ENCODE results near the gene PON2. TPM values are rescaled to one million over a fixed set of nuclear protein-coding genes. Genes with fewer than 3 reads are reported as not detected.

The PON2 gene
- total and polyA plus RNA-seq, 8 donors: 10.5 to 48.3 (median 20.9) TPM

DNA sequence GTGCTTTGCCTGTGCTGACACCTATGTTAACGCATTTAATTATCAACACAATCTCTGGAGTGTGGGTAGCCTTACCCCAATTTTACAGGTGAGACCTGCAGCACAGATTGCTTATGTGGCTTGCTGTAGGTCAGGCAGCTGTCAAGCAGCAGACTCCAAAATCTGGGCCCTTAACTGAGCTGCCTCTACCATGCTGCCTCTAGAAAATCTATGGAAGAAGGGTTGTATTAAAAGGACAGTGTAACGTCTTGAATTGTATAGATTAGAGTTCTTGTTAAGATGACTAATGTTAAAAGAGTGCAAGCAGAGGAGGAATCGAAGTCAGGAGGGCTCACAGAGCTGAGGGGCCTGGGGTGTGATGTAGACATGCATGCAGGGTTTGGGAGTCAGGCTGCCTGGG, 37.4 kb downstream of the PON2 start:
- TF ChIP-seq, protein P1, sequence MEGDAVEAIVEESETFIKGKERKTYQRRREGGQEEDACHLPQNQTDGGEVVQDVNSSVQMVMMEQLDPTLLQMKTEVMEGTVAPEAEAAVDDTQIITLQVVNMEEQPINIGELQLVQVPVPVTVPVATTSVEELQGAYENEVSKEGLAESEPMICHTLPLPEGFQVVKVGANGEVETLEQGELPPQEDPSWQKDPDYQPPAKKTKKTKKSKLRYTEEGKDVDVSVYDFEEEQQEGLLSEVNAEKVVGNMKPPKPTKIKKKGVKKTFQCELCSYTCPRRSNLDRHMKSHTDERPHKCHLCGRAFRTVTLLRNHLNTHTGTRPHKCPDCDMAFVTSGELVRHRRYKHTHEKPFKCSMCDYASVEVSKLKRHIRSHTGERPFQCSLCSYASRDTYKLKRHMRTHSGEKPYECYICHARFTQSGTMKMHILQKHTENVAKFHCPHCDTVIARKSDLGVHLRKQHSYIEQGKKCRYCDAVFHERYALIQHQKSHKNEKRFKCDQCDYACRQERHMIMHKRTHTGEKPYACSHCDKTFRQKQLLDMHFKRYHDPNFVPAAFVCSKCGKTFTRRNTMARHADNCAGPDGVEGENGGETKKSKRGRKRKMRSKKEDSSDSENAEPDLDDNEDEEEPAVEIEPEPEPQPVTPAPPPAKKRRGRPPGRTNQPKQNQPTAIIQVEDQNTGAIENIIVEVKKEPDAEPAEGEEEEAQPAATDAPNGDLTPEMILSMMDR (IDR thresholded peaks at IDR 0.05): no peak
- peak in 2 of 4 donors; percentile 3 to 6 for ATAC-seq
- no peaks in the 10 kb centered on the region for H3K9me3 ChIP-seq

DNA sequence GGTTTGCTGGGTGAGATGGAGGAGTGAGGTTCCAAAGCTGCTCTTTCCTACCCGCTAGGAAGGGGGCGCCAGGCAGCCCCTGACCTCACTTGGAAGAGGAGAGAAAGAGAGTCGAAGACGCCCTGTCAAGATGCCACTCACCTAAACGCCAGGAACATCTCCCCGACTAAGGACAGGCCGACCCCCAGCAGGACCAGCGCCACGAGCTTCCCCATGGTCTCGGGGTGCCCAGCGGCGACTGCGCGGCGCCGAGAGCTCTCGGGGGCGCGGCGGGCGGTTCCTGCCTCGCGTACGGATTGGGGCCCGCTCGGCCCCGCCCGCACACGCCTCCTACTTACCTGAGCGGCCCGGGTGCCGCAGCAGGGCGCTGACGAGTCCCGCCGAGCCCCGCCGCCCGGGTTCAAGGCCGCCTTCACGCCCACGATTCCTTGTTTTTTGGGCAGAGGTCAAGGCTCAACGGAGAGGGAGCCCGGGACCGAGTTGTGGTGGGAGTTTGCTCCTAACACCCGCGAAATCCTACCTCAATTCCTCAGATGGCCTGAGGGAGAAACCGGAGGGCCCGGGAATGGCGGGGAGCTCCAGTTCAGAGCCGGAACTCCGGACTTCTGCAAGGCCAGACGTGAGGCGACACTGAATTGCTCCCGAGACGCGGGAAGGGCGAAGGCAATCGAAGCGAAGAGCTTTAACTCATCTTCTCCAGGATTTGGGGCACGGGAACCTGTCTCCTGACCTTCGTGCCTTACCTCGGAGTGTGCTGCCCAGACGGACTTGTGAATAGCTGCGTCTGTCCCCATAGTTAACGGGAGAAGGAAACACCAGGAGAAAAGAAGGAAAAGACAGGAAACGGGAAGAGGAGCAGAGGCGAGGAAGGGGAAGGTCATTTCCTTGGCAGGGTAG, 38.4 kb downstream of the PON2 start, which contains the start of gene PON3:
Gene PON3 (minus strand): TSS at position 240 of the 897 bp plus-strand sequence. CDS start 25 bp downstream, at position 215.
- FAIRE-seq (no peak), ATAC-seq (peak; percentile 95 to 97 (median 96)), DNase-seq (peak; percentile 51 to 84 (median 64))
- Histone ChIP-seq H3K4me3 (peak within 1 kb of the TSS; percentile 48 to 61 (median 58)), H3K9me3 (no peaks in the 10 kb centered on the region), H3K4me1 (peaks cover 0 to 4% (median 0%) of the 10 kb centered on the region in 3 donors), H3K36me3 (no peaks in the 10 kb centered on the region), H3K27me3 (no peaks in the 10 kb centered on the region), H3K27ac (peak within 1 kb of the TSS; percentile 56 to 66 (median 58))
- intact Hi-C loops (cut with DNase I): no loop called here
- TF ChIP-seq, protein P1 (IDR thresholded peaks at IDR 0.05): peak in 2 of 4 donors; percentile 22 to 26
- WGBS, 2 donors: 4 to 8% methylated on average over 68 of the region's 68 CpGs

More for the DNA sequence above, 37.4 kb downstream of the PON2 start:
- no peaks in the 10 kb centered on the region for H3K36me3 ChIP-seq
- intact Hi-C loops (cut with DNase I): no loop called here
- no peak for DNase-seq
- H3K4me3 ChIP-seq: peak overlapping the region in 3 of 4 donors; percentile 57 to 61 (median 58)
- H3K4me1 ChIP-seq: peaks cover 0 to 4% (median 0%) of the 10 kb centered on the region in 3 donors
- FAIRE-seq: no peak
- no peaks in the 10 kb centered on the region for H3K27me3 ChIP-seq
- H3K27ac ChIP-seq: no peak overlapping the region
- 44 to 65% methylated on average over 3 of the region's 3 CpGs for WGBS, 2 donors

DNA sequence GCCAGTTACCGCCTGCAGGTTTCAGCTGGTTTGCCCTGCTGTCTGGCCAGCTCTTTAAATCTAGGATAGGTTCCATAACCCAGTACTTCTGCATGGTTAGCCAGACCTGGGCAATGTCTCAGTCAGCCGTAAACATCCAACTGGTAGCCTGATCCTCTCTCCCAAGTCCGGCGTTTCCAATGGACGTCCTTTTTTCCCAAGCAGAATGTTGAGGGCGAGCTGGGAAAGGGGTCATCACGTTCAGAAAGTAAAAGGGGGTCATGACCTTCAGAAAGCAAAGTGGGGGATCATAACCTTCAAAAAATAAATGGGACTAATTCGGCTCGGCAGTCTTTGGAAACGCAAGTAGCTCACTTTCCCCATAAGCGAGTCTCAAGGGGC, 39.1 kb downstream of the PON2 start:
- H3K4me1 ChIP-seq: peaks cover 0 to 4% (median 0%) of the 10 kb centered on the region in 3 donors
- no peaks in the 10 kb centered on the region for H3K36me3 ChIP-seq
- no peak for FAIRE-seq
- H3K9me3 ChIP-seq: no peaks in the 10 kb centered on the region
- intact Hi-C loops (cut with DNase I): no loop called here
- H3K27ac ChIP-seq: peak overlapping the region; percentile 56 to 66 (median 58)
- no peak for DNase-seq
- peak in 1 of 4 donors; percentile 14 for ATAC-seq
- WGBS, 2 donors: 54 to 72% methylated on average over 11 of the region's 11 CpGs
- TF ChIP-seq, protein P1 (IDR thresholded peaks at IDR 0.05): no peak
- no peaks in the 10 kb centered on the region for H3K27me3 ChIP-seq
- peak overlapping the region in 3 of 4 donors; percentile 57 to 61 (median 58) for H3K4me3 ChIP-seq

DNA sequence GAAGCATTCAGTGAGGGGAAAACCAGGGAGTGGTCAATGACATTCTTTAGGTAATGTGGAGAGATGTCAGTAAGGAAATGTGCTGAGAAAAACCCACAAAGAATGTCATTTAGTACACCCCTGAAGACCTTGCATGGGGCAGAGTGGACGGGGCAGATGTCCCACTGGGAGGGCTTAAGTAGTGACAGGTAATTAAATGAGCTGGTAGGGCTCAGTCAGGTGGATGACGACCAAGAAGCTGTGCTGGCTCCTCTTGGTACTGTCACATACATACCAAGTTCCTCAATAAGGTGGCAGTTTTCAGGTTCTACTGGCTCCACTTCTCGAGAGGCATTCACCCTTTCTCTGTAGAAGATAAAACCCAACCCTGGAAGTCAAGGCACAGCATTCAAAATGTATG, 40.5 kb downstream of the PON2 start:
- H3K9me3 ChIP-seq: no peaks in the 10 kb centered on the region
- H3K4me3 ChIP-seq: no peak overlapping the region
- no peaks in the 10 kb centered on the region for H3K36me3 ChIP-seq
- H3K27ac ChIP-seq: no peak overlapping the region
- intact Hi-C loops (cut with DNase I): no loop called here
- peaks cover 0 to 4% (median 0%) of the 10 kb centered on the region in 3 donors for H3K4me1 ChIP-seq
- TF ChIP-seq, protein P1 (IDR thresholded peaks at IDR 0.05): no peak
- 83 to 89% methylated on average over 3 of the region's 3 CpGs for WGBS, 2 donors
- ATAC-seq (no peak), FAIRE-seq (no peak), DNase-seq (no peak)
- no peaks in the 10 kb centered on the region for H3K27me3 ChIP-seq

Measured in pancreas (tissue), 10 donors.